ENCODE measurements around the gene IL1RAPL2. TPM values are rescaled to one million over a fixed set of nuclear protein-coding genes. Genes with fewer than 3 reads are reported as not detected.

IL1RAPL2 gene
- total and polyA plus RNA-seq, 11 donors = 0.08 to 0.16 (median 0.10) TPM; not detected in 8

DNA sequence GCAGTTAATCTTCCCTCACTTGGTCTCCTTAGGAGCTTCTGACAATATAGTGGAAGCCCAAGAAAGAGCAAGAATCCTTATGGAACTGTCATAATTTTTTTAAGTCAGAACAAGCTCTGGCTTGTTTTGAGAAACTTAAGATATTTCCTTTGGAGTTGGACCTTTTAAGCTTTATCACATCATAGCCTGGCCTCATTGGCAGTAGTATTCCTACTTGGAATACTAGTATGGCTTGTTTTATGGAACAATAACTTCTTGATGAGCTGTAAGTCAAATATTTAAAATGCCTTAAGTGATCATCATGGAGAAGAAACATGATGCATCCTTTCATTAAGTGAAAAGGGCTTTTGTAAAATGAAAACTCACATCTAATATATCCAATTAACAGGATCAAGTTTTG is 1178.3 kb downstream of the IL1RAPL2 start:
- H3K27me3 ChIP-seq = peaks cover 0 to 8% (median 0%) of the 10 kb centered on the region in 9 donors
- no peaks in the 10 kb centered on the region for H3K36me3 ChIP-seq
- H3K9me3 ChIP-seq = no peaks in the 10 kb centered on the region
- no peaks in the 10 kb centered on the region for H3K4me1 ChIP-seq
- TF ChIP-seq, protein P1, sequence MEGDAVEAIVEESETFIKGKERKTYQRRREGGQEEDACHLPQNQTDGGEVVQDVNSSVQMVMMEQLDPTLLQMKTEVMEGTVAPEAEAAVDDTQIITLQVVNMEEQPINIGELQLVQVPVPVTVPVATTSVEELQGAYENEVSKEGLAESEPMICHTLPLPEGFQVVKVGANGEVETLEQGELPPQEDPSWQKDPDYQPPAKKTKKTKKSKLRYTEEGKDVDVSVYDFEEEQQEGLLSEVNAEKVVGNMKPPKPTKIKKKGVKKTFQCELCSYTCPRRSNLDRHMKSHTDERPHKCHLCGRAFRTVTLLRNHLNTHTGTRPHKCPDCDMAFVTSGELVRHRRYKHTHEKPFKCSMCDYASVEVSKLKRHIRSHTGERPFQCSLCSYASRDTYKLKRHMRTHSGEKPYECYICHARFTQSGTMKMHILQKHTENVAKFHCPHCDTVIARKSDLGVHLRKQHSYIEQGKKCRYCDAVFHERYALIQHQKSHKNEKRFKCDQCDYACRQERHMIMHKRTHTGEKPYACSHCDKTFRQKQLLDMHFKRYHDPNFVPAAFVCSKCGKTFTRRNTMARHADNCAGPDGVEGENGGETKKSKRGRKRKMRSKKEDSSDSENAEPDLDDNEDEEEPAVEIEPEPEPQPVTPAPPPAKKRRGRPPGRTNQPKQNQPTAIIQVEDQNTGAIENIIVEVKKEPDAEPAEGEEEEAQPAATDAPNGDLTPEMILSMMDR (IDR thresholded peaks at IDR 0.05) = no peak
- TF ChIP-seq POLR2A (IDR thresholded peaks at IDR 0.05) = no peak
- no peak overlapping the region for H3K27ac ChIP-seq
- H3K4me3 ChIP-seq = no peak overlapping the region
- DNase-seq (no peak), ATAC-seq (no peak)
- intact Hi-C loops (cut with DNase I) = no loop called here

DNA sequence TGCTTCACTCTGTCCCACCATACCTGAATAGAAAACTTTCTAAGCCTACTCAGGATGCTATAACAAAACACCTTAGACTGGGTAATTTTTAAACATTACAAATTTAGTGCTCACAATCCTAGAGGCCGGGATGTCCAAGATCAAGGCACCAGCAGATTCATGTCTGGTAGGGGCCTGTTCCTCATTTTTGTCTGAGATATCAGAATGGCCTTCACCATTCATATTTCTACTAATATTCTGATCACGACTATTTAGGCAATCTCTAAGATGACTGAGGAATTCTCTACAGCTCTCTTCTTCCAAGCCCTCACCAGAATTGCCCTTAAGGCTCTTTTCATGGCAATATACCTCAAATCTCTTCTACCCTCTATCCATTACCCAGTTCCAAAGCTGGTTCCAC is 1178.9 kb downstream of the IL1RAPL2 start:
- no peak for ATAC-seq
- no peaks in the 10 kb centered on the region for H3K9me3 ChIP-seq

DNA sequence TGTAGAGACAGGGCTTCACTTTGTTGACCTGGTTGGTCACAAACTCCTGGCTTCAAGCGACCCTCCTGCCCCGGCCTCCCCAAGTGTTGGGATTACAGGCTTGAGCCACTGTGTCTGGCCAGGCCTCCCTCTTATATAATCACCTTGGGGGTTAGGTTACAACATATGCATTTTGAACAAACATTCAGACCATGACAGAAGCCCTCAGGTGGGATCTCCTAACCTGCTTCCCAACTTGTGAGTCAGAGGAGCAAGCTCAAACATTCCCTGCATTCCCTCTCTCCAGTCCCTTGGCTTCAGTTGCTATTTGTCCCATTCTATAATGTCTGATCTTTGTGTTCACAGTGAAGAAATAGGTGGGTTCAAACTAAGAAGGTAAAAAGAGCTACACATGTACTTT is 1179.9 kb downstream of the IL1RAPL2 start:
- no peak for ATAC-seq
- Histone ChIP-seq H3K4me3 (no peak overlapping the region), H3K27me3 (peaks cover 0 to 8% (median 0%) of the 10 kb centered on the region in 9 donors), H3K27ac (no peak overlapping the region), H3K9me3 (no peaks in the 10 kb centered on the region), H3K36me3 (no peaks in the 10 kb centered on the region), H3K4me1 (no peaks in the 10 kb centered on the region)
- DNase-seq = no peak
- intact Hi-C loops (cut with DNase I) = no loop called here
- WGBS, 4 donors = 48 to 90% (median 73%) methylated on average over 2 of the region's 2 CpGs
- no peak for TF ChIP-seq POLR2A (IDR thresholded peaks at IDR 0.05)
- TF ChIP-seq, protein P1 (IDR thresholded peaks at IDR 0.05) = no peak

More for the DNA sequence above, 1178.9 kb downstream of the IL1RAPL2 start:
- Histone ChIP-seq H3K27me3 (peaks cover 0 to 8% (median 0%) of the 10 kb centered on the region in 9 donors), H3K4me3 (no peak overlapping the region), H3K27ac (no peak overlapping the region), H3K4me1 (no peaks in the 10 kb centered on the region), H3K36me3 (no peaks in the 10 kb centered on the region)
- intact Hi-C loops (cut with DNase I) = no loop called here
- WGBS, 4 donors = 40 to 79% (median 67%) methylated on average over 2 of the region's 2 CpGs
- no peak for DNase-seq
- TF ChIP-seq, protein P1 (IDR thresholded peaks at IDR 0.05) = no peak
- no peak for TF ChIP-seq POLR2A (IDR thresholded peaks at IDR 0.05)

DNA sequence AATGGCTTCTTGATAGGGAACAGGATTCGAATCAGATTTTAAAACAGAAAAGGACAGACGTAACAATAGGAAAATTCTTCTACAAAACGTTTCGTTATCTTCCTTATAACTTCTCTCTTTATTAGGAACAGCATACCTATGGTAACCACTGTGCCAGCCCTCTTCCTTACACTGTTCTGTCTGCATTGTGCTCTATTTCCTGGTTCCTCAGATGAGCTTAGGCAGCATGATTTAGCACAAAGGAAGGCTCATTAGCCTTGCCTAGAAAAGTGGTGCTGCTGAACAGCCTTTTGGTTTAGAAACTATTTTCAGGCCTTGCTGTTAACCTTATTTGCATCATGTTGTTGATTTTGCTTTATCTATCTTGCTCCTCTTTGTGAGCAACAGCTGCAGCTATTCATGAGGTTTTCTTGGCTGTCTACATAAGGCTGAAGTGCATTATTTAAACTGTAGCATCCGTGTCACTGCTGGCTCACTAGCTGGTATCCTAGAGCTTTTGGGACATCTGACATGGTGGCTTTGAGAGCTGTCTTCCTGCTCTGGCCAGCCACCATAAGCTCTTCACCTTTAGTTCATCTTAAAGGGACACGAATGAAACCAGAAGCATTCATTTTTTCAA is 1186.4 kb downstream of the IL1RAPL2 start:
- WGBS, 4 donors = 41 to 53% (median 50%) methylated on average over 6 of the region's 6 CpGs
- intact Hi-C loops (cut with DNase I) = no loop called here
- Histone ChIP-seq H3K9me3 (no peaks in the 10 kb centered on the region), H3K27me3 (no peaks in the 10 kb centered on the region), H3K27ac (no peak overlapping the region), H3K4me1 (no peaks in the 10 kb centered on the region), H3K4me3 (no peak overlapping the region), H3K36me3 (no peaks in the 10 kb centered on the region)
- no peak for TF ChIP-seq POLR2A (IDR thresholded peaks at IDR 0.05)
- TF ChIP-seq, protein P1 (IDR thresholded peaks at IDR 0.05) = no peak
- ATAC-seq = peak in 1 of 4 donors; percentile 34
- DNase-seq = no peak

Data from heart left ventricle (tissue), 16 donors.